ENCODE measurements around the gene MYH10.
A peak's percentile ranks its signal among the peaks of the same experiment; 100 is the strongest.
"Not testable (repeated sequence)": the region's sequence is repeated elsewhere in the genome, so short reads cannot be mapped to it uniquely, and the experiment has no call there.

Gene MYH10

DNA sequence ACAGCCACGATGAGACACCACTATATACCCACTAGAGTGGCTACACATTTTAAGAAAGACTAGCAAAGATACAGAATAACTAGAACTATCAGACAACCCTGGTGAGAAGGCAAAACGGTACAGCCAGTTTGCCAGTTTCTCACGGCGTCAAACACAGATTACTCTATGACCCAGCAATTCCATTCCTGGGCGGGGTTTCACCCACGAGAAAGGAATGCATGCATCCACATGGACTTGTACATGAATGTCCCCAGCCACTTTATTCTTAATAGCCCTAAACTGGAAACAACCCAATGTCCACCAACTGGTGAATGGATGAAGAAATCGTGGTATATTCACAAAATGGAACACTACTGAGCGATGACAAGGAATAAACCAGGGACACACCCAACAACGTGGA is 74.5 kb downstream of the MYH10 start:
- DNase-seq (ENCODE audit: low spot score), result no peak

DNA sequence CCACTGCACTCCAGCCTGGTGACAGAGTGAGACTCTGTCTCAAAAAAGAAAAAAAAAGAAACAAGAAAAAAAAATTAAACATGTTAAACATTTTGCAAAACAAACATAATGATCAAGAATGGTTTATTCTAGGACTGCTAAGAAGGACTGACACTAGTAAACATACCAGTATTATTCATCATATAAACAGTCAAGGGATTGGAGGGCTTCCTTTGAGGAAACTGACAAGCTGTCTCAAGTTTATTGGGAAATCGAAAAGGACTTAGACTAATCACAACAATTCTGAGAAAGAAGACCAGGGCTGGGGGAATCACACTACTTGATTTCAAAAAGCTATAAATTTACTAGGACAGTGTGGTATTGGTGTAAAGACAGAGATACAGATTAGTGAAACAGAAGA is 75.5 kb downstream of the MYH10 start:
- no peak for DNase-seq (ENCODE audit: low spot score)

DNA sequence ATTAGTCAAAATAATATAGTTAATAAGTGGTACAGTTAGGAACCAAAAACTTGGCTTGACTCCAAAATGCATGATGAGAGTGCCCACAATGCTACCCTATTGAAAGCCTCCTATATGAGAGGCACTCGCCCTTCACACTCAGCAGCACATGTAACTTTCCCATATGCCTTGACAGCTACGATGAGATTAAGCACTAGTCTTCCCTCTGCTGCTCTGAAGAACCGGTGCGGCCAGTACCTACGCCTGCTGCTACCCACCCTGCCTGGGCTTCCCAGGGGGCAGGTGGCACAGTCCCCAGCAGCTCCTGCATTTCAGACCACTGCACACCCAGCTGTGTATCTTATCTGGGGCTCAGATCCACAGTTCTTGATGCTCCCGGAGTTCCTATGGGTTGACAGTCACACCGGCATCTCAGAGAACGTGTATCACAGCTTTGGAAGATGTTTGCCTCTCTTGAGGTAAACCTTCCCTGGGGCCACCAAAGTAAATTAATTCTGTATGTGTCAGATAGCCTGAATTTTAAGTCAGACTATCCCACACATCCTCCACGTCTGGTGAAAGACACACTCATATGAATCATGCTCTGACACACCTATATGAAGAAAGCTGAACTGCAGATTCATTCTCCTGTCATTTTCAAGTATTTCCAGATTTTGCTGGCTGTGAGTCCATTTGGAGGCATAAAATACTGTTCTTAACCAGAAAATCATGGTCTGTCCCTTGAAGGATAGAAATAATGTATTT is 77.8 kb downstream of the MYH10 start:
- peak; percentile 71 for DNase-seq (ENCODE audit: low spot score)

DNA sequence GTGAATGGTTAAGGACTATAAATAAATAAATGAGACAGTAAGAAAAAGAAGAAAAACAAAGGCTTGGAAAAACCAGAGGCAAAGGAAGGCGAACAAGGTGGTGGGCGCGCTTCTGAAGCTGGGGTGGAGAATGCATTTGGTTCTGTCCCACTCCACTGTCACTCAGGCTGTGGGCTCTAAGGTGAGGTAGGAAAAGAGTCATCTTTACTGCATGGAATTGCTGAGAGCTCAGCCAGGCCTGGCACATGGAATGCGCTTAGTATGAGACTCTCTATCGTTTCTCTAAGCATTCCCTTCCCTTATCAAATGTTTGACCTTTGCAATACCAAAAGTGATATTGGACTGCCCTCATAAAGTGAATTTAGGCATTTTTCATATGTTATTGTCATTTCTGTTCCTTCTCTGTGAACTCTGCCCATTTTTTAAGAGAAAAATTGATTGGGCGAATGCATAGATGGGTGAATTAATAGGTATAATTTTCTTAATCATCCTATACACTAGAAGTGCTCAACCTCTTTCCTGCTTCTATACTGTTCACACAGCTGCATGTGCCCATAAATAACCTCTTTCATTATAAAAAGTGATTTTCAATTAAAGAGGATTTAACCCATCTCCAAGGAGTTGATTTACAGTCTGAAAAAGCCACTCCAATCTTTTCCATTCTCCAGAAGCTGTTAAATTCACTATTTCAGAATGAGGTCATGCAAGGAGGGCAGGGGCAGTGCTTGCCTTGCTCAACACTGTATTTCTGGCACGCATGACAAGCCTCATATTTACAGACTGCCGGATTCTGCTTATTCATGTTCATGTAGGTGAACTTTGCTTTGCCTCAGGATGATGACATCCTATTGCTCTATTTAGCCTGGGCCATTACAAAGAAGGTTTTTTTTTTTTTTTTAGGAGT is 87.7 kb downstream of the MYH10 start:
- no peak for DNase-seq (ENCODE audit: low spot score)

DNA sequence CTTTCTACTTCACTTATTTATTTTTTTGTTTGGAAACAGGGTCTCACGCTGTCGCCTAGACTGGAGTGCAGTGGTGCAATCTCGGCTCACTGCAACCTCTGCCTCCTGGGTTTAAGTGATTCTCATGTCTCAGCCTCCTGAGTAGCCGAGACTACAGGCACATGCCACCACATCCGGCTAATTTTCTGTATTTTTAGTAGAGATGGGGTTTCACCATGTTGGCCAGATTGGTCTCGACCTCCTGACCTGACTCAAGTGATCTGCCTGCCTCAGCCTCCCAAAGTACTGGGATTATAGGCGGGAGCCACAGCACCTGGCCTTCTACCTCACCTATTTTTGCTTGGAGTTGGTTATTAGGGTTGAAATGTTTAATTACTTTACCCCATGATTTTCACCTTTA is 90.5 kb downstream of the MYH10 start:
- DNase-seq (ENCODE audit: low spot score), result not testable (repeated sequence)

DNA sequence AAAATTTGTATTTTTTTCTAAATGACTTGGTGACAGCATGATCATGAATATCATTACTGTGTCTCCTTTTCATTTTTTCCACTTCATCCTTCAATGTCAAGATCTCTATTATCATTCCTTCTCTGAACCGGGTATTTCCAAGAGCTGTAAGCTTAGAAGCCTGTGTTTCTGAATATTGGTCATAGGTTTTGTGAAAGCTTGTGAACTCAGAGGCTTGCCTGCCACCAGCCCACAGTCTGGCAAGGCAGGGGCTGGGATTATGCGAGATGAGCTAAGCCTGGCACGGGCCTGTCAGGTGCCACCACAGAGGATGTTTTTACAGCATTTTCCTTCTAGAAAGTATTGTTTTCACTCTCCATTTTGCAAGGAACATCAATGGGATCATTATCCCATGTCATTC is 92.8 kb downstream of the MYH10 start:
- DNase-seq (ENCODE audit: low spot score), result no peak

DNA sequence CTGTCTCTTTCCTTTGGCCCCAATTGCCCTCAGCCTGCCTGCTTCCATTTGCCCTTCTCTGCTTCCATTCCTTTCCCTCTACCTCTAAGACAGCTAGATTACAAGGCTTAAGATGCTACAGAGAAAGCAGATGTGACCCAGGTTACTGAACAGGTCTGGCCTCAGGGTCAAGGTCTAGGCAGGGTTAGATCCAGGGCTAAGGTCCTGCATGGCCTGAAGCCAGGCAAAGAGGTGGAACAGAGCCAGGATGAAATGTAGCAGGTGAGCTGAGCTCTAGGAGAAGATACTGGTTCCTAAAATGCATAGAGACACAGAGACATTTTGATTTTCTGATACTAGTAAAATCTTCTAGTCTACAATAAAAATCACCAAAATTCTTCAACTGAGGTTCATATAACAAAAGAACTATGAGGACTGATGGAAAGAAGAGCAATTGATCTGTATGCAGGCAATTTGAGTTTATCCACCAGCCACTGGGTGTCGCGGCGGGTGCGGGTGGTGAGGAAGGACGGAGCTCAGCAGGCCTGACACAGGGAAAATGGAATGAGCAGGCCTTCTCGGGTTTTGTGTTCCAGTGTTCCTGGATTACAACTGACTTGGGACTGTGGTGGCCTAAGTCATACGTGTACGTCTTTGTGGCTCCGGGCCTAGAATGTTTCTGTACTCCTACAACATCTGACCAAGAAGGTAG is 95.9 kb downstream of the MYH10 start:
- DNase-seq (ENCODE audit: low spot score), result no peak

DNA sequence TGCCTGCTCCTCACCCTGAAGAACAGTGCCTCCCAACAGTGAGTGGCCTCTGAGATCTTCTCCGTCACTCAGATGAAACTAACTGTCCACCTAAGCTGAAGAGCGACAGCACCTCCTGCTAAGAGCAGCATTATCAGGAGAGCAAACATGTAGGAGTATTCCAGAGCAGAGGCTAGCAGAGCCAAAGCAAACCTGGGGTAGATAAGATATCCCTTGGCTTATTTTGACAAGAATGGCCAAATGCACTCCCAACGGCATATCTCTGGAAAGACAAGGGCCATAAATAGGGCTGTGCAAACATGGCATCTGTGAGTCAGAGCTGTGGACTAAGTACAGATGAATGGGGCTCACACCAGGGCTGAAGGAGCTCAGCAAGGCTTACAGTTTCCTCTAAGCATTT is 98.5 kb downstream of the MYH10 start:
- no peak for DNase-seq (ENCODE audit: low spot score)

DNA sequence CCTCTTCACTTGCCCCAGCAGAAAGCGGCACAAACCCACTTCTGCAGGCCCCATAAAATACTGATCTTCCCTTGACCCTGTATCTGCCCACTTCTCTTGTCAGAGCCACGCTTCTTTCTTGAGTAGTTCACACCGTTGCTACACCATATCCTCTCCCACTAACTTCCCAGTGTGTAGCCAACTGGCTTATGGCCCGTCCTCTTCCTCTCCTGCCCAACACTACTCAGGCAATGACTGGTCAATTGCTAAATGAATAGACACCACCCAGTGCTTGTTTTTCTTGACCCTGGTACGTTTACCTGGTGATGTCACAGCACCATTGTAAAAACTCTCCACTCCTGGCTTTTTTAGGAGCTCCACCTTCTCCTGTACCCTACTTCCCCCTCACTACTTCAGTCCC is 107.9 kb downstream of the MYH10 start:
- DNase-seq (ENCODE audit: low spot score), result no peak

DNA sequence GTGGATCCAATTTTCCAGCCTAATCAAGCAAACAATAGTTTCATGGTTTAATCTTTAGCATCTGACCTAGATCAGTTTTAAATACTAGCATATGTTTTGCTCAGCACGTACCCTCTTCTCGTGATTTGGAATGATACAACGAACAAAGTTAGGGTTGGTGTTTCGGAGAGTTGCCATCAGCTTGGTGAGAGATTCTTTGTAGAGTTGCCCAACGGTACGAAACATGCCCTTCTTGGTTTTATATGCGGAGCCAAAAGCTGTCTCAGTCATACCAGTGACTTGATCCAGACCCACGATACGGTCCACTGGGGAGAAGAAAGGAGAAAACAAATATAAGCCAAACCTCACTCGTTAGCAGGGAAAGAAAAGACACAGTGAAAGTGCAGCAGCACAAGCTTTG is 109.5 kb downstream of the MYH10 start:
- no peak for DNase-seq (ENCODE audit: low spot score)

DNA sequence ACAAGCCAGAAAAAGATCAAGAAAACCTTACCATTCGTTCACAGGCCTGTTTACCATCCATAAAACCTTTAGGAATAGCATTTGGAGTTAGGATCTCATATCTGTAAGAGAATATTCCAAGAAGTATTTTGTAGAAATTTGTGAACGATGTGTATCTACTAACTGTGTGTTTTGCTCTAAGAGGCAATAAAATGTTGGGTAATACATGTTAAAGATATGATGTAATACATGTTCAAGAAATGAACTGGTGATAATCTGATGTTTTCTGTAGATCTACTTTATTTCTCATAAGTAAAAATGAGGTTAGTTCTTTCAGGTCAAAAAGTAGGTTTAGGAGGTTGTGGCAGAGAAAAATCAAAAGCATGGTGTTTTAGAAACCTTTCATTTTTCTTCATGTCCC is 111.7 kb downstream of the MYH10 start:
- no peak for DNase-seq (ENCODE audit: low spot score)

DNA sequence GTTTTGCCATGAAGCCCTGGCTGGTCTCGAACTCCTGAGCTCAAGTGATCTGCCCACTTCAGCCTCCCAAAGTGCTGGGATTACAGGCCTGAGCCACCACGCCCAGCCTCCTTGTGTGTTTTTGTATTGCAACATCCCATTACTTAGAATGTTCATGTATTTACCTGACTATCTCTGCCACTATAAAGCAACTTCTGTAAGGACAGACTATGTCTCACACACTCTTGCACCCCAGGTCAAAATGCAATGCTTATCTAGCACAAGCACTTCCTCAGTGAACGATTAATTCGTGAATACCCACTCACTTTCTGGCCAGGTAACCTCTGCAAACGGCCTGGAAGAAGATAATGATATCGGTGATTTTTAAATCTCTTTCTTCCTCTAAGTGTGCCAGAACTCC is 112.2 kb downstream of the MYH10 start:
- no peak for DNase-seq (ENCODE audit: low spot score)

DNA sequence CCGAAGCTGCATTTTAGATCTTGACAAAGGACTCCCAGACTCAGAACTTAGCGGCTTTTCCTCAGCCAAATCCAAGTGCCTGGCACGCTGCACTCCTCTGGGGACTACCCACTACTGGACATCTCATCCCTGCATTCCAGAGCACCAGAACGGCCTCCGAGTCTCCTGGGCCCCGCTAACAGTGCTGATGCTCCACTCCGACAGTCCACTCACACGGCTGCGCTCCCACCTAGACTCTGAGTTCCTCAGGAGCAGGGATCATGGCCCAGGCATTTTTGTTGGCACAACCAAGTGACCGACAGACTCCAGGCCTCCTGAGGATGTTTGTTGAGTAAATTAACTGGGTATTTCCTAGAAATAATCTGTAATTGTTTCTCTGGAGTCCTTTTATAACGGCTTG is 115.7 kb downstream of the MYH10 start:
- no peak for DNase-seq (ENCODE audit: low spot score)

DNA sequence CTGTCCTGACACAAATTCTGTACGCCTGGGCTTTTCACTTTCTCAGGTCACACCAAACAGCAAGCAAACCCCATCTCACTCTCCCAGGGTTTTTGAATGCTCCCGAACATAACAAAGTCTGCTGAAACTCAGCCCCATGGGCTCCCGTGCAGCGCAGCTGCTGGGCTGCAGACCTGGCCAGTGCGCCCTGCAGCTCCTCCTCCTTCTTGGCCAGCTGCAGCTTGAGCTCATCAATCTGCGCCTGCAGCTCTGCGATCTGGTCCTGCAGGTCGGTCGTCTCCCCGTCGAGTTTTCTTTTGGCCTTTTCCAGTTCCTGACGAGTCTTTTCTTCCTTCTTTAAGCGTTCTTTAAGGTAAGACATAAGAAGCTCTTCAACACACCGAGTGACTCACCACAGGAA is 124.4 kb downstream of the MYH10 start:
- DNase-seq (ENCODE audit: low spot score), result no peak

DNA sequence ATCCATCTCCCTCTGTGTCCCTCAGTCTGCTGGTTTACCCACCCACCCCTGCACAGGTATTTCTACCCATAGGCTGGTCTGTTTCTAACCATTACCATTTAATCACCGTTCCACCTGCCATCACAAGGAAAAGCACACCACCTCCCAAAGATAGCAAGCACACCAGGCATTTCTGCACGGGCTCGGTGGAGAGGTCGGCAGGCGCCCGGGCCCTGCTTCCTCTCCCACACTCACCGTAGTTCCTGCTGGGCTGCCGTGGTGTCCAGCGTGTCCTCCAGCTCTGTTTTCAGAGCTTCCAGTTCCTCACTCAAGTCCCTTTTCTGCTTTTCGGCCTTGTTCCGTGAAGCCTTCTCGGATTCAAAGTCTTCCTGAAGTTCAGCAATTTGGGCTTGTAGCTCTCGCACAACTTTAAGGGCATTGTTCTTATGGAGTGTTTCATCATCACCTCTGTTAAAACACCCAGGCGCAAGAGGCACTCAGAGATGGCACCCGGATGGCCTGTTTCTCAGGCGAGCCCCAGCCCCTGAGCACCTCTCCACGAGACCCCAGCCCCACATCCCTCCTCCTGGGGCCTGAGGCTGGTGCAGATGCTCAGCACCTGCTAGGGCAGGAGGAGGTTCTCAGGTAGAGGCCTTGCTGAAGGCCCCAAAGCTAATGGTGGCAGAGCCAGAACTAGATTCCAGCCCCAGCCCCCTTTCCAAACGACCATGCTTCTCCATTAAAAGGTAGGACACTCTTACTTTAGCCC is 125.9 kb downstream of the MYH10 start:
- DNase-seq (ENCODE audit: low spot score), result no peak

DNA sequence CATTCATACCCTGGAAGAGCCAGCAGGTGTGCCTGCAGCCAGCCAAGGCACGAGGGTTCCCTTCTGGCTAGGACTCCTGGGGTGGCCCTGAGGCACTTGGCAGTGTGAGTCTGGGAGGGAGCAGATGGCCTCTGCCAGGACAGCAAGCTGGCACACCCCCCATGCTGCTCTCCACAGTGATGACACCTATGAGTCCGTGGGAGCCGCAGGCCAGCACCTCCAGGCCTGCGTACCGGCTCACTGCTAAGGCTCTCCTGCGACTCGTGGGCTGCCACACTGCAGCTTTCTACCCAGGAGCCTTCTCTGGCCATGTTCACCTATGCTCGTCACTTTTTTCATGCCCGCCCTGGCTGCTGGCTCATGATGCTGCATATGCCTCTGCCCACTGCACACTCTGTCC is 126.7 kb downstream of the MYH10 start:
- DNase-seq (ENCODE audit: low spot score), result no peak

DNA sequence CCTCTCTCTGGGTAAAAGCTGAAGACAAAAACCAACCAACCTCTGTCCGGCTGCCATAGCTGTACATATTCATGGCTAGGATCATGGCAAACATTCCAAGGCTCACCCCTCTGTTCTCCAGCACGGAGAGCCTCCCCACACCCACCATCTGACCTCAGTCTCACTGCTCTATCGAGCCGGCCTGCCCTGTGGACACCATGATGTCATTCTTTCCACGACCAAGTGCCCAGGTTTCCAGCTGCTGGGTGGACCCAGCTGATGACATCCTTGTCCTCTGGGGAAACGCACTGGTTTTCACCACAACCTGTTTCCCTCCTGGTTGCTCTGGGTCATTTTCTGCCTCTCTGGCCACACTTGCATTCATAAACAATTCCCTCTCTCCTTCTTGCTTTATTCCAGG is 127.2 kb downstream of the MYH10 start:
- DNase-seq (ENCODE audit: low spot score), result no peak

DNA sequence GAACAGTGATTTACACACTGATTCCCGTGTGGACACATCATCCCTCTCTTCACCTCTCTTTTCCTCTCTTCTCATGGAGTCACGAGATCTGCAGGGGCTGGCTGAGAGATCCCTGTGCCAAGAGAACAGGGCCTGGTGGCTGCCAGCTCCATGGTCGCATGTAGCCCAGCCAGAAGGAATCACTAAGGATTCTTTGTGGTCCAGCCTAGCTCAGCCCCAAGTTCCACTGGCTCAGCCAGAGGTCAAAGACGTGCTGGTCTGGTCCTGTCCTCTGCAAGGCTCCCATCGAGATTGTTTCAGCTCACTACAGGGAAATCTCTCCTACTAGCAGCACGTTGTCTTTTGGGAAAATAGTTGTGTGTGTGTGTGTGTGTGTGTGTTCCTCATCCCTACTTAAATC is 128.4 kb downstream of the MYH10 start:
- no peak for DNase-seq (ENCODE audit: low spot score)

DNA sequence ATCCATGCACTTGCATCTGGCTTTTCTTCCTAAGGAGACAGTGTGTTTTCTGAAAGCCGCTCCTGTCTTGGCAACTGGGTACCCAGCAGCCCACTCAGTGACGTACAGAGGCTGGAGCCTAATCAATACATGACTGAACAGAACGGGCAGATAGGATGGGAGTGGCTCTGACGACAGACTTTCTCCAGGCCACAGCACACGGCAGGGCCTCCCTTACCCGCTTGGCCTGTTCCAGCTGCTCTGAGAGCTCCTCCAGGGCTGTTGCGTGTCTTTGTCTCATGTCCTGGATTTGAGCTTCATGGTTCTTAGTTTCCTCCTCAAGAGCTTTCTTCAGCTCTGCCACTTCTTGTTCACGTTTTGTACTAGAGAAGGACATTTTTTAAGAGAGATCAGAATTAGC is 129.9 kb downstream of the MYH10 start:
- DNase-seq (ENCODE audit: low spot score), result no peak

DNA sequence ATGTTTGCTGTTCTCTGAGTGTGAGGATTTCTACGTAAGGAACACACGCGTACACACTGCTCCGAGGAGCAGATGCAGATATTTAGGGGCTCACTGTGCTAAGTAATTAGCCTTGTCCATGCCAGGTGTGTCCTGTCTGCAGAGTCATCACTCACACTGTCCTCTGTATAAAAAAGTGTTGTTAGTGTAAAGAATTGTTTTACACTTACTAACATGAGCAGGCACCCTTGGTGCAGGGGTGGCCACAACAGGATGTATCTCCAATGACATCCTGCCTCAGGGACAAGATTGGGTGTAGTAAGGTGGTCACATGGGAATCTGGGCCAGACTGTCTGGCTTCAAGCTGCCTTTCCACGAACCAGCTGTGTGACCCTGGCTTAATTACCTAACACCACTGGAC is 130.9 kb downstream of the MYH10 start:
- no peak for DNase-seq (ENCODE audit: low spot score)

DNA sequence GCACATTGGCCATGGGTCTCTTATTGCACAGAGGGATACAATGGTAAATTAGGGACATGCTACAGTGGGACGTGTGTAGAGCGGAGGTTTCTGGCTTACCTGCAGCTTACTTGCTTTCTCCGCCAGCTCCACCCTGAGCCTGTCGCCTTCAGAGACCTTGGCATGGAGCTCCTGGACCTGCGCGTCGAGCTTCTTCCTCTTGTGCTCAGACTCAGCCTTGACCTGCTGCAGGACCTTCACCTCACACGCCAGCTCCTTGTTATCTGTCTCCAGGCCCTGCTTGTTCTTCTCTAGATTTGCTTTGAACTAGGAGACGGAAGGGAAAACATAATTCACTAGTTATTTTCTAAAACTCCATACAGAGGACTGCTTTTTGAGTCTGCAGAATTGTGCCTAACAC is 131.4 kb downstream of the MYH10 start:
- DNase-seq (ENCODE audit: low spot score), result no peak

DNA sequence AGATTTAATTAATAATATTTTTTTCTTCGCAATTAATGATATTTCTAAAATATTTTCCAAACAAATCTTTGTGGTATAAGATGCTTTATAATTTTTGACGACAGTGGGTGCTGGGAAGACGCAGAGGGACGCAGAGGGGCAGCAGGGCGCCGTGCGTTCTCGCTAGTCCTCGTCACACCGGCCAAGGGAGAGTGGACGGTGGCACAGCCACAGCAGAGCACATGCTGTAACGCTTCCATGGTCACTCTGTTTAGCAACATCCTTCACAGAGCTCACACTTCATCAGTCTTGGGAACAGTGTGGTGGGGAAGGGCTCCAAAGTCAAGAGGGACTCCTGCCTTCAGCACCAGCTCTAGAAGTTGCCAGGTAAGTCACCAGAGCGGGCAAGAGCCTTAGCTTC is 134.4 kb downstream of the MYH10 start:
- no peak for DNase-seq (ENCODE audit: low spot score)
